ENCODE measurements around the gene TAF1.

- TF ChIP-seq CTCF (IDR thresholded peaks at IDR 0.05) (no peak), POLR2A (IDR thresholded peaks at IDR 0.05) (no peak)
Measured at GRCh38 chrX:71504346-71504745, 138.2 kb downstream of the TAF1 start.
